Measurements from ENCODE around the gene RARB.

Gene RARB

DNA sequence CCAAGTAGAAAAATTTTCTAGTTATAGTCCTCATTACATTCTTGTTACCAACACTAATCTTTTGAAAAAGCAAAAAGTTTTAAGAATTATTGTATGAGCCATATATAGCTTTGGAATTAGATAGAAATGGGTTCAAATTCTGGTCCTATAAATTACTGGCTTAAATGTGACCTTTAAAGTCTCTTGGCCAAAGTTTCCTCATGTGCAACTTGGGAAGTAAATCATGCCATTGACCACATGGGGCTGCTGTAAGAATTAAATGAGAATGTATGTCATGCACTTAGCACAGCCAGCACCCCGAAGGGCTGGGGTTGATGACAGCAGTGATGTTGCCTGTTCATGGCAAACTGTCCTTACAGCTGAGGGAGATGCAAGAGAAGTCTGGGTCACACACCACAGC is 128.4 kb downstream of the RARB start:
- TF ChIP-seq ZFX (IDR thresholded peaks at IDR 0.05; ENCODE audit: borderline replicate concordance) = no peak
- TF ChIP-seq, protein P1, sequence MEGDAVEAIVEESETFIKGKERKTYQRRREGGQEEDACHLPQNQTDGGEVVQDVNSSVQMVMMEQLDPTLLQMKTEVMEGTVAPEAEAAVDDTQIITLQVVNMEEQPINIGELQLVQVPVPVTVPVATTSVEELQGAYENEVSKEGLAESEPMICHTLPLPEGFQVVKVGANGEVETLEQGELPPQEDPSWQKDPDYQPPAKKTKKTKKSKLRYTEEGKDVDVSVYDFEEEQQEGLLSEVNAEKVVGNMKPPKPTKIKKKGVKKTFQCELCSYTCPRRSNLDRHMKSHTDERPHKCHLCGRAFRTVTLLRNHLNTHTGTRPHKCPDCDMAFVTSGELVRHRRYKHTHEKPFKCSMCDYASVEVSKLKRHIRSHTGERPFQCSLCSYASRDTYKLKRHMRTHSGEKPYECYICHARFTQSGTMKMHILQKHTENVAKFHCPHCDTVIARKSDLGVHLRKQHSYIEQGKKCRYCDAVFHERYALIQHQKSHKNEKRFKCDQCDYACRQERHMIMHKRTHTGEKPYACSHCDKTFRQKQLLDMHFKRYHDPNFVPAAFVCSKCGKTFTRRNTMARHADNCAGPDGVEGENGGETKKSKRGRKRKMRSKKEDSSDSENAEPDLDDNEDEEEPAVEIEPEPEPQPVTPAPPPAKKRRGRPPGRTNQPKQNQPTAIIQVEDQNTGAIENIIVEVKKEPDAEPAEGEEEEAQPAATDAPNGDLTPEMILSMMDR (IDR thresholded peaks at IDR 0.05) = no peak
- H3K27ac ChIP-seq = no peak overlapping the region

- H3K27ac ChIP-seq = no peak overlapping the region
- TF ChIP-seq, protein P1 (IDR thresholded peaks at IDR 0.05) = no peak
- no peak for TF ChIP-seq ZFX (IDR thresholded peaks at IDR 0.05; ENCODE audit: borderline replicate concordance)
Measured at GRCh38 chr3:25557694-25558093, 129.6 kb downstream of the RARB start.

- TF ChIP-seq, protein P1 (IDR thresholded peaks at IDR 0.05) = no peak
- TF ChIP-seq ZFX (IDR thresholded peaks at IDR 0.05; ENCODE audit: borderline replicate concordance) = no peak
- no peak overlapping the region for H3K27ac ChIP-seq
Measured at GRCh38 chr3:25558121-25558520, 130.1 kb downstream of the RARB start.

GRCh38 chr3:25558796-25559195 is 130.7 kb downstream of the RARB start:
- TF ChIP-seq, protein P1 (IDR thresholded peaks at IDR 0.05) = no peak
- H3K27ac ChIP-seq = no peak overlapping the region

- H3K27ac ChIP-seq = no peak overlapping the region
- TF ChIP-seq, protein P1 (IDR thresholded peaks at IDR 0.05) = no peak
- TF ChIP-seq ZFX (IDR thresholded peaks at IDR 0.05; ENCODE audit: borderline replicate concordance) = no peak
Measured at GRCh38 chr3:25563601-25564000, 135.5 kb downstream of the RARB start.

- TF ChIP-seq, protein P1 (IDR thresholded peaks at IDR 0.05) = no peak
- no peak for TF ChIP-seq ZFX (IDR thresholded peaks at IDR 0.05; ENCODE audit: borderline replicate concordance)
- no peak overlapping the region for H3K27ac ChIP-seq
Measured at GRCh38 chr3:25564075-25564474, 136.0 kb downstream of the RARB start.

DNA sequence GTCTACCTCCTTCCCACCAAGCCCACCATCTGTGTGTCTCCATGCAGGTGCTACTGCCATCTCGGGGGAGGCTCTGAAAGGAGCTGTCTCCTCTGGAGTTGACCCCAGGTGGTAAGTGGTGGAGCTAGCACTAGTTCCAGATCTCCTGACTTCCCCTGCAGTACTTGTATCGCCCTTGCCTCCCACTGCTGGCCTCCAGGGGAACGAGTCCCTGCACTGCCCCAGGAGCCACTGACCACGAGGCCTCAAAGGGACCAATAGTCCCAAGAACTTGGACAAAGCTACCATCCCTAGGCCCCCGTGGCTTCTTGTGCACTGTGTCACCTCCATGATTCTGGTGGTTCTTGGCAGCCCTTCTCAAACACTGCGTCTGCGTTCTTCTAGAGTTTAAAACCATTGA is 137.7 kb downstream of the RARB start:
- TF ChIP-seq, protein P1 (IDR thresholded peaks at IDR 0.05) = no peak
- TF ChIP-seq ZFX (IDR thresholded peaks at IDR 0.05; ENCODE audit: borderline replicate concordance) = no peak
- H3K27ac ChIP-seq = no peak overlapping the region

Measured in 22Rv1 (cell line).